Nephron progenitor cell (in vitro differentiated cells): ENCODE data around the gene SND1.

Experiments
- DNase-seq: peaks from one replicate; pipeline ENCODE4 v3.0.0; 2021
- H3K27ac Mint-ChIP-seq: 2 replicates; pipeline ENCODE4 v1.8.0; 2021; ENCODE audit warnings: mild to moderate bottlenecking, moderate library complexity, mixed read lengths
- H3K27me3 Mint-ChIP-seq: 2 replicates; pipeline ENCODE4 v1.8.0; 2021; ENCODE audit warnings: mild to moderate bottlenecking, low read depth, mixed read lengths; ENCODE audit not compliant: poor library complexity
- H3K36me3 Mint-ChIP-seq: 2 replicates; pipeline ENCODE4 v1.8.0; 2021; ENCODE audit warnings: low read depth, mixed read lengths
- H3K4me1 Mint-ChIP-seq: 2 replicates; pipeline ENCODE4 v1.8.0; 2021; ENCODE audit warnings: mixed read lengths
- H3K4me3 Mint-ChIP-seq: 2 replicates; pipeline ENCODE4 v1.8.0; 2021; ENCODE audit warnings: mild to moderate bottlenecking, moderate library complexity, mixed read lengths
- H3K9me3 Mint-ChIP-seq: 2 replicates; pipeline ENCODE4 v1.8.0; 2021; ENCODE audit warnings: mild to moderate bottlenecking, moderate library complexity, mixed read lengths
- CTCF ChIP-seq: fragments of 200-600 bp; sonication (generic); IDR thresholded peaks from 2 replicates; pipeline ENCODE4 v1.5.0; 2021; ENCODE audit warnings: antibody characterized with exemption

Gene SND1

GRCh38 chr7:127845522-127846214 is 193.7 kb downstream of the SND1 start:
- H3K36me3 Mint-ChIP-seq: peaks cover 18% of the 10 kb centered on the region
- no peaks in the 10 kb centered on the region for H3K27me3 Mint-ChIP-seq
- no peak for TF ChIP-seq CTCF
- DNase-seq: no peak
- H3K9me3 Mint-ChIP-seq: no peaks in the 10 kb centered on the region
- H3K4me1 Mint-ChIP-seq: peaks cover 45% of the 10 kb centered on the region
- H3K4me3 Mint-ChIP-seq: no peak overlapping the region
- peak overlapping the region; percentile 74 for H3K27ac Mint-ChIP-seq

- no peak overlapping the region for H3K27ac Mint-ChIP-seq
- no peaks in the 10 kb centered on the region for H3K27me3 Mint-ChIP-seq
- H3K4me3 Mint-ChIP-seq: no peak overlapping the region
- peaks cover 24% of the 10 kb centered on the region for H3K36me3 Mint-ChIP-seq
- no peak for TF ChIP-seq CTCF
- no peak for DNase-seq
- H3K9me3 Mint-ChIP-seq: no peaks in the 10 kb centered on the region
- peaks cover 38% of the 10 kb centered on the region for H3K4me1 Mint-ChIP-seq
Observed at GRCh38 chr7:127847641-127848040, 195.6 kb downstream of the SND1 start.

GRCh38 chr7:127848241-127848640 is 196.2 kb downstream of the SND1 start:
- Mint-ChIP-seq H3K27me3 (no peaks in the 10 kb centered on the region), H3K27ac (peak overlapping the region; percentile 60), H3K4me1 (peaks cover 41% of the 10 kb centered on the region), H3K9me3 (no peaks in the 10 kb centered on the region), H3K4me3 (no peak overlapping the region), H3K36me3 (peaks cover 25% of the 10 kb centered on the region)
- TF ChIP-seq CTCF: no peak
- no peak for DNase-seq

GRCh38 chr7:127850195-127850594 is 198.2 kb downstream of the SND1 start:
- Mint-ChIP-seq H3K9me3 (no peaks in the 10 kb centered on the region), H3K4me3 (no peak overlapping the region), H3K36me3 (peaks cover 22% of the 10 kb centered on the region), H3K27ac (no peak overlapping the region), H3K27me3 (no peaks in the 10 kb centered on the region), H3K4me1 (peaks cover 26% of the 10 kb centered on the region)
- no peak for TF ChIP-seq CTCF
- DNase-seq: no peak

GRCh38 chr7:127854383-127854782 is 202.4 kb downstream of the SND1 start:
- H3K27ac Mint-ChIP-seq: no peak overlapping the region
- H3K27me3 Mint-ChIP-seq: no peaks in the 10 kb centered on the region

More at GRCh38 chr7:127854383-127854782, 202.4 kb downstream of the SND1 start:
- no peak for TF ChIP-seq CTCF
- no peak for DNase-seq
- peaks cover 25% of the 10 kb centered on the region for H3K36me3 Mint-ChIP-seq
- no peak overlapping the region for H3K4me3 Mint-ChIP-seq
- H3K4me1 Mint-ChIP-seq: peaks cover 11% of the 10 kb centered on the region
- no peaks in the 10 kb centered on the region for H3K9me3 Mint-ChIP-seq
